SK-N-SH treated with all-trans-retinoic acid at 6 μM for 48 hours (cell line): ENCODE data around the gene ZBED1.
"Not testable (repeated sequence)": the region's sequence is repeated elsewhere in the genome, so short reads cannot be mapped to it uniquely, and the experiment has no call there.

ENCODE experiments used
- ATAC-seq: fragments of 200-7000 bp; cut with Tn5 transposase; 3 replicates; pipeline ENCODE4 v1.9.1; 2020; ENCODE audit warnings: mild to moderate bottlenecking, moderate library complexity
- CREB5 ChIP-seq: fragments of 250-450 bp; sonication (Bioruptor Pico); IDR thresholded peaks from 2 replicates; pipeline ENCODE4 v1.5.1; 2020; ENCODE audit warnings: low read depth, mild to moderate bottlenecking, moderate library complexity
- ESRRG ChIP-seq: fragments of 250-450 bp; sonication (Bioruptor Pico); IDR thresholded peaks from 2 replicates; pipeline ENCODE4 v1.6.1; 2021; ENCODE audit warnings: mild to moderate bottlenecking
- ISL1 ChIP-seq: fragments of 250-450 bp; sonication (Bioruptor Pico); IDR thresholded peaks from 2 replicates; pipeline ENCODE4 v2.1.2; 2022; ENCODE audit warnings: mild to moderate bottlenecking, moderate library complexity
- OSR1 ChIP-seq: fragments of 250-450 bp; sonication (Bioruptor Pico); IDR thresholded peaks from 2 replicates; pipeline ENCODE4 v1.8.0; 2022; ENCODE audit warnings: moderate library complexity, mild to moderate bottlenecking, inconsistent platforms
- SNAI2 ChIP-seq: fragments of 250-450 bp; sonication (Bioruptor Pico); IDR thresholded peaks from 2 replicates; pipeline ENCODE4 v1.5.0; 2020; ENCODE audit warnings: mild to moderate bottlenecking, moderate library complexity
- TCF4 ChIP-seq: fragments of 250-450 bp; sonication (Bioruptor Pico); IDR thresholded peaks from 2 replicates; pipeline ENCODE4 v1.8.0; 2021; ENCODE audit warnings: mild to moderate bottlenecking, moderate library complexity, borderline replicate concordance
- TOX ChIP-seq: fragments of 250-450 bp; sonication (Bioruptor Pico); IDR thresholded peaks from 2 replicates; pipeline ENCODE4 v1.8.0; 2021; ENCODE audit warnings: mild to moderate bottlenecking, moderate library complexity, borderline replicate concordance
- TSHZ2 ChIP-seq: fragments of 250-450 bp; sonication (Bioruptor Pico); IDR thresholded peaks from 2 replicates; pipeline ENCODE4 v1.5.0; 2020; ENCODE audit warnings: mild to moderate bottlenecking, moderate library complexity
- ZC3H10 ChIP-seq: fragments of 250-450 bp; sonication (Bioruptor Pico); IDR thresholded peaks from 2 replicates; pipeline ENCODE4 v1.5.1; 2021; ENCODE audit warnings: mild to moderate bottlenecking, moderate library complexity
- ZFP3 ChIP-seq: fragments of 250-450 bp; sonication (Bioruptor Pico); IDR thresholded peaks from 2 replicates; pipeline ENCODE4 v1.5.0; 2020; ENCODE audit warnings: mild to moderate bottlenecking, moderate library complexity
- ZNF8 ChIP-seq: fragments of 450-650 bp; formaldehyde crosslinking; IDR thresholded peaks from 2 replicates; pipeline ENCODE4 v1.5.0; 2020; ENCODE audit warnings: mild to moderate bottlenecking, moderate library complexity
- TF ChIP-seq, protein P1 (sequence below): fragments of 250-450 bp; sonication (Bioruptor Pico); IDR thresholded peaks from 2 replicates; pipeline ENCODE4 v1.5.1; 2021; ENCODE audit warnings: mild to moderate bottlenecking, moderate library complexity
- TF ChIP-seq, protein P2 (sequence below): fragments of 250-450 bp; sonication (Bioruptor Pico); IDR thresholded peaks from 2 replicates; pipeline ENCODE4 v1.8.0; 2021; ENCODE audit warnings: low read depth, mild to moderate bottlenecking, moderate library complexity, borderline replicate concordance

Gene ZBED1

GRCh38 chrX:2458309-2458708 lies 42.5 kb downstream of the ZBED1 start:
- no peak for ATAC-seq
- TF ChIP-seq, protein P1, sequence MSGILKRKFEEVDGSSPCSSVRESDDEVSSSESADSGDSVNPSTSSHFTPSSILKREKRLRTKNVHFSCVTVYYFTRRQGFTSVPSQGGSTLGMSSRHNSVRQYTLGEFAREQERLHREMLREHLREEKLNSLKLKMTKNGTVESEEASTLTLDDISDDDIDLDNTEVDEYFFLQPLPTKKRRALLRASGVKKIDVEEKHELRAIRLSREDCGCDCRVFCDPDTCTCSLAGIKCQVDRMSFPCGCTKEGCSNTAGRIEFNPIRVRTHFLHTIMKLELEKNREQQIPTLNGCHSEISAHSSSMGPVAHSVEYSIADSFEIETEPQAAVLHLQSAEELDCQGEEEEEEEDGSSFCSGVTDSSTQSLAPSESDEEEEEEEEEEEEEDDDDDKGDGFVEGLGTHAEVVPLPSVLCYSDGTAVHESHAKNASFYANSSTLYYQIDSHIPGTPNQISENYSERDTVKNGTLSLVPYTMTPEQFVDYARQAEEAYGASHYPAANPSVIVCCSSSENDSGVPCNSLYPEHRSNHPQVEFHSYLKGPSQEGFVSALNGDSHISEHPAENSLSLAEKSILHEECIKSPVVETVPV, result no peak
- no peak for TF ChIP-seq TSHZ2 (CRISPR knock-in tag)
- no peak for TF ChIP-seq TCF4
- TF ChIP-seq ISL1 (CRISPR knock-in tag), result no peak
- TF ChIP-seq ZC3H10 (CRISPR knock-in tag), result no peak
- TF ChIP-seq, protein P2, sequence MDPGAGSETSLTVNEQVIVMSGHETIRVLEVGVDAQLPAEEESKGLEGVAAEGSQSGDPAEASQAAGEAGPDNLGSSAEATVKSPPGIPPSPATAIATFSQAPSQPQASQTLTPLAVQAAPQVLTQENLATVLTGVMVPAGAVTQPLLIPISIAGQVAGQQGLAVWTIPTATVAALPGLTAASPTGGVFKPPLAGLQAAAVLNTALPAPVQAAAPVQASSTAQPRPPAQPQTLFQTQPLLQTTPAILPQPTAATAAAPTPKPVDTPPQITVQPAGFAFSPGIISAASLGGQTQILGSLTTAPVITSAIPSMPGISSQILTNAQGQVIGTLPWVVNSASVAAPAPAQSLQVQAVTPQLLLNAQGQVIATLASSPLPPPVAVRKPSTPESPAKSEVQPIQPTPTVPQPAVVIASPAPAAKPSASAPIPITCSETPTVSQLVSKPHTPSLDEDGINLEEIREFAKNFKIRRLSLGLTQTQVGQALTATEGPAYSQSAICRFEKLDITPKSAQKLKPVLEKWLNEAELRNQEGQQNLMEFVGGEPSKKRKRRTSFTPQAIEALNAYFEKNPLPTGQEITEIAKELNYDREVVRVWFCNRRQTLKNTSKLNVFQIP, result no peak
- TF ChIP-seq ZFP3 (CRISPR knock-in tag), result no peak
- no peak for TF ChIP-seq CREB5 (CRISPR knock-in tag)
- no peak for TF ChIP-seq ZNF8 (CRISPR knock-in tag)
- TF ChIP-seq TOX (CRISPR knock-in tag), result no peak
- TF ChIP-seq OSR1 (CRISPR knock-in tag), result no peak

DNA sequence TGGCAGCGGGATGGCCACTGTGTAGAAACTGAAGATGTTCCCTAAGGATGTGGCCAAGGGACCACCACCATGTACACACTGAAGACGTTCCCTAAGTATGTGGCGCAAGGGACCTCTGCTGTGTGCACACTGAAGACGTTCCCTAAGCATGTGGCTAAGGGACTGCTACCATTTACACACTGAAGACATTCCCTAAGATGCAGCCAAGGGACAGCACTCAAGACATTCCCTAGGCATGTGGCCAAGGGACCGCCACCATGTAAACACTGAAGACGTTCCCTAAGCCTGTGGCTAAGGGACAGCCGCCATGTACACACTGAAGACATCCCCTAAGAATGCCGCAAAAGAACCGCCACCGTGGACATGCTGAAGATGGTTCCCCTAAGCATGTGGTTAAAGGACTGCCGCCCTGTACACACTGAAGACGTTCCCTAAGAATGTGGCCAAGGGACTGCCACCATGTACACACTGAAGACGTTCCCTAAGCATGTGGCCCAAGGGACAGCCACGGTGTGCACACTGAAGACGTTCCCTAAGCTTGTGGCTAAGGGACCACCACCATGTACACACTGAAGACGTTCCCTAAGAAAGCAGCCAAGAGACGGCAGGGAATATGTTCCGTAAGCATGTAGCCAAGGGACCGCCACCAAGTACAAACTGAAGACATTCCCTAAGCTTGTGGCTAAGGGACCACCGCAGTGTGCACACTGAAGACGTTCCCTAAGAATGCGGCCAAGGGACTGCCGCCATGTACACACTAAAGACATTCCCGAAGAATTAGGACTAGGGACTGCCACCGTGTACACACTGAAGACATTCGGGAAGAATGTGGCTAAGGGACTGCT lies 43.3 kb downstream of the ZBED1 start:
- TF ChIP-seq TCF4, result no peak
- TF ChIP-seq, protein P1, result no peak
- ATAC-seq, result no peak

- not testable (repeated sequence) for ATAC-seq
Observed at GRCh38 chrX:2456091-2456490, 44.7 kb downstream of the ZBED1 start.

GRCh38 chrX:2454620-2455019 lies 46.2 kb downstream of the ZBED1 start:
- ATAC-seq, result not testable (repeated sequence)

- TF ChIP-seq, protein P1, result no peak
- TF ChIP-seq ESRRG (CRISPR knock-in tag) (no peak), SNAI2 (no peak)
- TF ChIP-seq, protein P2, result no peak
- ATAC-seq, result no peak
Observed at GRCh38 chrX:2452799-2453198, 48.0 kb downstream of the ZBED1 start.
